Smooth muscle cell (in vitro differentiated cells): Measurements from ENCODE around the gene GRXCR1. TPM values are rescaled to one million over a fixed set of nuclear protein-coding genes. Genes with fewer than 3 reads are reported as not detected.

Experiments
- DNase-seq: peaks from one replicate; lab custom pipeline; 2025; ENCODE audit not compliant: unreplicated experiment; lab: John Stamatoyannopoulos, UW
- H2AFZ ChIP-seq: fragments of 200-600 bp; sonication (generic); 2 replicates; pipeline ENCODE4 v1.6.0; 2016; ENCODE audit warnings: antibody characterized with exemption, low read depth, mild to moderate bottlenecking
- H3F3A ChIP-seq: fragments of 200-600 bp; sonication (generic); 2 replicates; pipeline ENCODE4 v1.6.0; 2017; ENCODE audit warnings: antibody characterized with exemption, low read depth
- H3K27ac ChIP-seq: fragments of 200-600 bp; sonication (generic); 2 replicates; pipeline ENCODE4 v1.5.1; 2016; ENCODE audit warnings: low read depth, mild to moderate bottlenecking
- H3K27me3 ChIP-seq: fragments of 200-600 bp; sonication (generic); 2 replicates; pipeline ENCODE4 v1.6.1; 2016; ENCODE audit warnings: low read depth, mild to moderate bottlenecking
- H3K36me3 ChIP-seq: fragments of 200-600 bp; sonication (generic); 2 replicates; pipeline ENCODE4 v1.5.1; 2016; ENCODE audit warnings: low read depth
- H3K4me1 ChIP-seq: fragments of 200-600 bp; sonication (generic); 2 replicates; pipeline ENCODE4 v1.5.1; 2016; ENCODE audit warnings: low read depth
- H3K4me2 ChIP-seq: fragments of 200-600 bp; sonication (generic); 2 replicates; pipeline ENCODE4 v1.6.0; 2016; ENCODE audit warnings: mild to moderate bottlenecking
- H3K4me3 ChIP-seq: fragments of 200-600 bp; sonication (generic); 2 replicates; pipeline ENCODE4 v1.5.1; 2016; ENCODE audit warnings: mild to moderate bottlenecking
- H3K79me2 ChIP-seq: fragments of 200-600 bp; sonication (generic); 2 replicates; pipeline ENCODE4 v1.6.0; 2016; ENCODE audit warnings: low read depth, mild to moderate bottlenecking
- H3K9ac ChIP-seq: fragments of 200-600 bp; sonication (generic); 2 replicates; pipeline ENCODE4 v1.6.0; 2016; ENCODE audit warnings: low read depth
- H3K9me3 ChIP-seq: fragments of 200-600 bp; sonication (generic); replicated peaks from 2 replicates; pipeline ENCODE4 v1.5.1; 2016; ENCODE audit warnings: low read depth
- H4K20me1 ChIP-seq: fragments of 200-600 bp; sonication (generic); 2 replicates; pipeline ENCODE4 v1.6.0; 2016; ENCODE audit warnings: low read depth
- WGBS: methylation state at CpG from one replicate; pipeline ENCODE4 v1.1.7; 2016; ENCODE audit warnings: low lambda C conversion rate; 5-methylcytosine and 5-hydroxymethylcytosine counted together
- polyA plus RNA-seq: library from polyadenylated mRNA; unstranded; fragments of >200 nt; fragmentation: Nextera tagmentation; extraction: Ambion mirVana; gene quantifications from 2 replicates; pipeline ENCODE4 v1.2.1, GENCODE V29; 2016
- total RNA-seq: library from RNA; depleted of rRNA; stranded (reverse); fragments of >200 nt; gene quantifications from 2 replicates; pipeline ENCODE4 v1.2.3, GENCODE V29; 2014
- TF ChIP-seq, protein P1 (sequence below): fragments of 200-600 bp; sonication (generic); IDR thresholded peaks from 2 replicates; pipeline ENCODE4 v1.5.1; 2017; ENCODE audit warnings: borderline replicate concordance, mild to moderate bottlenecking, antibody characterized with exemption; ENCODE audit not compliant: insufficient read depth, poor library complexity, severe bottlenecking

GRXCR1 gene
- total and polyA plus RNA-seq, 2 experiments from 2014 or later: not detected

- Histone ChIP-seq H3K9ac (no peak overlapping the region), H3K4me1 (no peaks in the 10 kb centered on the region), H3K27me3 (no peaks in the 10 kb centered on the region), H3K4me2 (no peak overlapping the region), H3K27ac (no peak overlapping the region), H3F3A (no peaks in the 10 kb centered on the region), H3K36me3 (no peaks in the 10 kb centered on the region), H3K9me3 (no peaks in the 10 kb centered on the region), H3K79me2 (no peaks in the 10 kb centered on the region), H2AFZ (no peak overlapping the region), H4K20me1 (no peaks in the 10 kb centered on the region), H3K4me3 (no peak overlapping the region)
- WGBS: 72% methylated on average over 5 of the region's 5 CpGs
- TF ChIP-seq, protein P1, sequence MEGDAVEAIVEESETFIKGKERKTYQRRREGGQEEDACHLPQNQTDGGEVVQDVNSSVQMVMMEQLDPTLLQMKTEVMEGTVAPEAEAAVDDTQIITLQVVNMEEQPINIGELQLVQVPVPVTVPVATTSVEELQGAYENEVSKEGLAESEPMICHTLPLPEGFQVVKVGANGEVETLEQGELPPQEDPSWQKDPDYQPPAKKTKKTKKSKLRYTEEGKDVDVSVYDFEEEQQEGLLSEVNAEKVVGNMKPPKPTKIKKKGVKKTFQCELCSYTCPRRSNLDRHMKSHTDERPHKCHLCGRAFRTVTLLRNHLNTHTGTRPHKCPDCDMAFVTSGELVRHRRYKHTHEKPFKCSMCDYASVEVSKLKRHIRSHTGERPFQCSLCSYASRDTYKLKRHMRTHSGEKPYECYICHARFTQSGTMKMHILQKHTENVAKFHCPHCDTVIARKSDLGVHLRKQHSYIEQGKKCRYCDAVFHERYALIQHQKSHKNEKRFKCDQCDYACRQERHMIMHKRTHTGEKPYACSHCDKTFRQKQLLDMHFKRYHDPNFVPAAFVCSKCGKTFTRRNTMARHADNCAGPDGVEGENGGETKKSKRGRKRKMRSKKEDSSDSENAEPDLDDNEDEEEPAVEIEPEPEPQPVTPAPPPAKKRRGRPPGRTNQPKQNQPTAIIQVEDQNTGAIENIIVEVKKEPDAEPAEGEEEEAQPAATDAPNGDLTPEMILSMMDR: no peak
- DNase-seq: no peak
Observed at GRCh38 chr4:42910459-42910858, 17.9 kb downstream of the GRXCR1 start.

DNA sequence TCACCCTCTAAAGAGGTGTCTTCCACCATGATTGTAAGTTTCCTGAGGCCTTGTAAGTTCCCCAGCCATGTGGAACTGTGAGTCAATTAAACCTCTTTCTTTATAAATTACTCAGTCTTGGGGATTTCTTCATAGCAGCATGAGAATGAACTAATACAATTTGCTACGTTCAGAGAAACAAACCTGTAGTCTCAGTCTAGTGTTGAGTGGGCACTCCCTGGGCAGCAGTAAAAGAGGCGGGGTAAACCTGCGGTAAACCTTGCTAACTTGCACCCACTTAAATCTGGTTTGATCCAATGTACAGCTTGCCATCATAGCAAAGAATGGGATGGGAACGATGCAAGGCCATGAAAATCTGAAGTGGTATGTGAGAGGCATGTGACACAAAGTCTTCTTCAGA is 22.4 kb downstream of the GRXCR1 start:
- no peak overlapping the region for H3K4me3 ChIP-seq
- H3K79me2 ChIP-seq: no peaks in the 10 kb centered on the region
- H4K20me1 ChIP-seq: no peaks in the 10 kb centered on the region
- no peaks in the 10 kb centered on the region for H3K4me1 ChIP-seq
- no peak for DNase-seq
- no peaks in the 10 kb centered on the region for H3K27me3 ChIP-seq
- 87% methylated on average over 4 of the region's 4 CpGs for whole genome bisulfite sequencing
- H3K9ac ChIP-seq: no peak overlapping the region
- H2AFZ ChIP-seq: no peak overlapping the region
- H3K36me3 ChIP-seq: no peaks in the 10 kb centered on the region
- TF ChIP-seq, protein P1: no peak
- H3K9me3 ChIP-seq: no peaks in the 10 kb centered on the region
- H3F3A ChIP-seq: no peaks in the 10 kb centered on the region
- no peak overlapping the region for H3K27ac ChIP-seq
- H3K4me2 ChIP-seq: no peak overlapping the region

DNA sequence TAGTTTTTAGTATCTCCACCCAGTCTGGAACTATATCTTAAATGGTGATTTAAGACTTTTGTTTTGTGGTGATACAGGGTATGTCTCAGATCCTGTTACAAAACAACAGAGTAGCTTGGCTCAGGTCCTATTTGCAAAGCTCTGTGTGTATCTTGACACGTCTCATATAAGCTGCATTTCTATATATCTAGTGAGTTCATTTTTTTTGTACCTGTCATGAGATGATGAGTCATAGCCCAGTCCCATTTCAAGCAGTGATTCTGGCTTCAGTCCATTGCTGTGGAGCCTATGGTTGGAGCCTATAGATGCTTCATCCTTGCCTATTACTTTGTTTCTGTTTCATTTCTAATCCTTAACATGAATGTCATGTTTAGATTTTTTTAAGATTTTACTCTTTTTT is 23.0 kb downstream of the GRXCR1 start:
- H3K79me2 ChIP-seq: no peaks in the 10 kb centered on the region
- H3K4me1 ChIP-seq: no peaks in the 10 kb centered on the region
- H3K36me3 ChIP-seq: no peaks in the 10 kb centered on the region
- no peak for DNase-seq
- H4K20me1 ChIP-seq: no peaks in the 10 kb centered on the region
- H2AFZ ChIP-seq: no peak overlapping the region
- TF ChIP-seq, protein P1: no peak
- H3K27ac ChIP-seq: no peak overlapping the region
- H3K4me3 ChIP-seq: no peak overlapping the region
- no peaks in the 10 kb centered on the region for H3K9me3 ChIP-seq
- 56% methylated on average over 1 of the region's 1 CpG for WGBS
- H3K9ac ChIP-seq: no peak overlapping the region
- H3K4me2 ChIP-seq: no peak overlapping the region
- H3F3A ChIP-seq: no peaks in the 10 kb centered on the region
- no peaks in the 10 kb centered on the region for H3K27me3 ChIP-seq

- no peak for DNase-seq
- 87% methylated on average over 2 of the region's 2 CpGs for WGBS
- Histone ChIP-seq H3K9me3 (no peaks in the 10 kb centered on the region), H3K4me2 (no peak overlapping the region), H3K4me1 (no peaks in the 10 kb centered on the region), H3K4me3 (no peak overlapping the region), H3K9ac (no peak overlapping the region), H3K27me3 (no peaks in the 10 kb centered on the region), H4K20me1 (no peaks in the 10 kb centered on the region), H3F3A (no peaks in the 10 kb centered on the region), H3K27ac (no peak overlapping the region), H3K79me2 (no peaks in the 10 kb centered on the region), H2AFZ (no peak overlapping the region), H3K36me3 (no peaks in the 10 kb centered on the region)
- TF ChIP-seq, protein P1: no peak
Observed at GRCh38 chr4:42917296-42917695, 24.8 kb downstream of the GRXCR1 start.
